CD4-positive, alpha-beta T cell (primary cell): ENCODE data around the gene ITGB2. TPM values are rescaled to one million over a fixed set of nuclear protein-coding genes. Genes with fewer than 3 reads are reported as not detected.

Source experiments
- ATAC-seq: fragments of 200-7000 bp; cut with Tn5 transposase; one replicate; pipeline ENCODE4 v1.10.0; 2022; ENCODE audit warnings: mild to moderate bottlenecking; ENCODE audit not compliant: poor library complexity
- CTCF ChIA-PET: fragments of 350-600 bp; sonication (Branson Sonifier 250); formaldehyde crosslinking; loops from one replicate; lab custom pipeline; 2021; ENCODE audit warnings: antibody characterized with exemption, inconsistent platforms; lab: Charles Lee
- POLR2A ChIA-PET: fragments of 350-600 bp; sonication (Branson Sonifier 250); formaldehyde crosslinking; loops from one replicate; lab custom pipeline; 2021; ENCODE audit warnings: antibody characterized with exemption, inconsistent platforms; lab: Charles Lee
- DNase-seq, 14 experiments: peaks; one replicate each; pipeline ENCODE4 v3.0.0-alpha.2; 2013 to 2020; ENCODE audit warnings: mixed read lengths in 2 of 14
- H3K27ac ChIP-seq, 2 donors: one replicate each; pipeline versions ENCODE4 v1.5.1 to v1.7.0; 2013; ENCODE audit warnings: low read length in 2 of 2, low read depth in 1 of 2, mild to moderate bottlenecking in 1 of 2
- H3K27me3 ChIP-seq, 2 experiments: 1 replicate in 1 of 2; 2 replicates in 1 of 2; pipeline versions ENCODE4 v1.6.1 to v1.7.0; 2013; ENCODE audit warnings: low read length in 2 of 2, control low read depth in 1 of 2, mild to moderate bottlenecking in 1 of 2, moderate library complexity in 1 of 2; ENCODE audit not compliant: insufficient read depth in 2 of 2, control insufficient read depth in 1 of 2
- H3K36me3 ChIP-seq: one replicate; pipeline ENCODE4 v1.6.1; 2013; ENCODE audit warnings: low read length, control low read depth; ENCODE audit not compliant: insufficient read depth
- H3K4me1 ChIP-seq: one replicate; pipeline ENCODE4 v1.6.1; 2013; ENCODE audit warnings: low read length, control low read depth; ENCODE audit not compliant: insufficient read depth
- H3K4me3 ChIP-seq: one replicate; pipeline ENCODE4 v1.5.1; 2013; ENCODE audit warnings: mild to moderate bottlenecking, low read length, moderate library complexity
- H3K9me3 ChIP-seq, 2 experiments: 1 replicate in 1 of 2; 2 replicates in 1 of 2; pipeline versions ENCODE4 v1.6.1 to v1.7.0; 2013; ENCODE audit warnings: low read length in 2 of 2, mild to moderate bottlenecking in 2 of 2, control low read depth in 1 of 2, moderate library complexity in 1 of 2; ENCODE audit not compliant: control insufficient read depth in 1 of 2, insufficient read depth in 1 of 2
- H3K27ac Mint-ChIP-seq: one replicate; pipeline ENCODE4 v1.8.0; 2020; ENCODE audit warnings: mixed read lengths
- H3K27me3 Mint-ChIP-seq: one replicate; pipeline ENCODE4 v1.8.0; 2021; ENCODE audit warnings: mixed read lengths
- H3K36me3 Mint-ChIP-seq: one replicate; pipeline ENCODE4 v1.8.0; 2021; ENCODE audit warnings: low read depth, mixed read lengths
- H3K4me1 Mint-ChIP-seq: one replicate; pipeline ENCODE4 v1.8.0; 2021; ENCODE audit warnings: low read depth, mixed read lengths
- H3K4me3 Mint-ChIP-seq: one replicate; pipeline ENCODE4 v1.8.0; 2020; ENCODE audit warnings: mild to moderate bottlenecking, mixed read lengths
- H3K9me3 Mint-ChIP-seq: one replicate; pipeline ENCODE4 v1.8.0; 2020; ENCODE audit warnings: mixed read lengths
- CTCF ChIP-seq: fragments of 200-600 bp; IDR thresholded peaks from one replicate; pipeline ENCODE4 v1.8.0; 2022; ENCODE audit warnings: antibody characterized with exemption, mild to moderate bottlenecking
- intact Hi-C, 2 experiments: fragments of 100-400 bp; cut with DNase I in 1 of 2; cut with micrococcal nuclease in 1 of 2; formaldehyde crosslinking; loops; one replicate each; pipeline versions ENCODE4 v1.15.1 to v1.9.0; 2023 to 2025; cut with DNase I, micrococcal nuclease
- total RNA-seq, 174 experiments: library from RNA in 2 of 174; stranded (reverse) in 2 of 174; gene quantifications; one replicate each; pipeline ENCODE4 v1.2.3 and lab custom pipeline; 2021 to 2026

ITGB2 gene
- total RNA-seq, 2 experiments from 2014 or later = 283 to 284 TPM

- CTCF ChIA-PET = interaction anchor here (1.1 kb wide), 1 partner anchor 8 kb away, joined by 4 read pairs; no protein-coding TSS in a partner anchor
- Mint-ChIP-seq H3K36me3 (peaks cover 52% of the 10 kb centered on the region), H3K27me3 (no peaks in the 10 kb centered on the region), H3K27ac (no peak overlapping the region), H3K9me3 (no peaks in the 10 kb centered on the region), H3K4me1 (peaks cover 6% of the 10 kb centered on the region), H3K4me3 (no peak overlapping the region)
- DNase-seq (no peak), ATAC-seq (no peak)
- POLR2A ChIA-PET = no interaction called here
- TF ChIP-seq CTCF = no peak
- peaks cover 3% of the 10 kb centered on the region for H3K4me1 ChIP-seq
- no peaks in the 10 kb centered on the region for H3K27me3 ChIP-seq
- intact Hi-C loops = loop anchor here in 1 of 2 experiments (10.0 kb wide), 1 partner anchor 487 kb away; no protein-coding TSS in a partner anchor
- H3K27ac ChIP-seq = no peak overlapping the region
- H3K36me3 ChIP-seq = peaks cover 61% of the 10 kb centered on the region
- no peak overlapping the region for H3K4me3 ChIP-seq
- no peaks in the 10 kb centered on the region for H3K9me3 ChIP-seq
Observed at GRCh38 chr21:44957901-44958451, 37.3 kb upstream of the ITGB2 start.

- Histone ChIP-seq H3K4me3 (no peak overlapping the region), H3K27ac (no peak overlapping the region), H3K9me3 (no peaks in the 10 kb centered on the region), H3K36me3 (peaks cover 61% of the 10 kb centered on the region), H3K27me3 (no peaks in the 10 kb centered on the region), H3K4me1 (peaks cover 3% of the 10 kb centered on the region)
- Mint-ChIP-seq H3K27me3 (no peaks in the 10 kb centered on the region), H3K36me3 (peaks cover 45% of the 10 kb centered on the region), H3K4me1 (peaks cover 6% of the 10 kb centered on the region), H3K9me3 (no peaks in the 10 kb centered on the region), H3K27ac (no peak overlapping the region), H3K4me3 (no peak overlapping the region)
- intact Hi-C loops = loop anchor here in 1 of 2 experiments (10.0 kb wide), 1 partner anchor 488 kb away; no protein-coding TSS in a partner anchor
- ATAC-seq (no peak), DNase-seq (no peak)
- no peak for TF ChIP-seq CTCF
- ChIA-PET POLR2A (no interaction called here), CTCF (no interaction called here)
Observed at GRCh38 chr21:44957047-44957831, 36.5 kb upstream of the ITGB2 start.

GRCh38 chr21:44956356-44957046 lies 35.8 kb upstream of the ITGB2 start:
- Histone ChIP-seq H3K9me3 (no peaks in the 10 kb centered on the region), H3K27ac (no peak overlapping the region), H3K36me3 (peaks cover 63% of the 10 kb centered on the region), H3K27me3 (no peaks in the 10 kb centered on the region), H3K4me1 (peaks cover 3% of the 10 kb centered on the region), H3K4me3 (no peak overlapping the region)
- POLR2A ChIA-PET = no interaction called here
- CTCF ChIA-PET = no interaction called here
- Mint-ChIP-seq H3K27ac (no peak overlapping the region), H3K9me3 (no peaks in the 10 kb centered on the region), H3K4me1 (peaks cover 6% of the 10 kb centered on the region), H3K36me3 (peaks cover 39% of the 10 kb centered on the region), H3K27me3 (no peaks in the 10 kb centered on the region), H3K4me3 (no peak overlapping the region)
- DNase-seq (no peak), ATAC-seq (no peak)
- no peak for TF ChIP-seq CTCF
- intact Hi-C loops = loop anchor here in 1 of 2 experiments (10.0 kb wide), 1 partner anchor 488 kb away; no protein-coding TSS in a partner anchor
